ENCODE results near the gene RAB37.

Gene RAB37

GRCh38 chr17:74782571-74782970, 45.5 kb downstream of the RAB37 start:
- no peak for DNase-seq

GRCh38 chr17:74784125-74784810, 47.2 kb downstream of the RAB37 start:
- no peak for DNase-seq

GRCh38 chr17:74785096-74785980, 48.3 kb downstream of the RAB37 start:
- no peak for DNase-seq

- no peak for DNase-seq
These were observed 48.9 kb downstream of the RAB37 start for GRCh38 chr17:74785981-74786360.

- DNase-seq: peak in 1 of 2 donors; percentile 61
These were observed 49.5 kb downstream of the RAB37 start for GRCh38 chr17:74786431-74787055.

GRCh38 chr17:74790161-74791058, 53.4 kb downstream of the RAB37 start:
- DNase-seq: no peak

GRCh38 chr17:74792586-74793105, 55.6 kb downstream of the RAB37 start:
- no peak for DNase-seq

- no peak for DNase-seq
These were observed 58.4 kb downstream of the RAB37 start for GRCh38 chr17:74795327-74796020.

- no peak for DNase-seq
These were observed 59.2 kb downstream of the RAB37 start for GRCh38 chr17:74796211-74796610.

- no peak for DNase-seq
These were observed 59.8 kb downstream of the RAB37 start for GRCh38 chr17:74796866-74797265.

All from CD4-positive, alpha-beta T cell treated with Interleukin-4 for 1 hour (primary cell).